HG02763 (cell line): Measurements from ENCODE around the gene CTNNBIP1.

Experiments used
- ATAC-seq: cut with Tn5 transposase; IDR thresholded peaks from one replicate; pipeline ENCODE4 v1.9.1; 2021; ENCODE audit warnings: mild to moderate bottlenecking, moderate library complexity; ENCODE audit not compliant: unreplicated experiment

Gene CTNNBIP1

GRCh38 chr1:9905010-9905409, 5.1 kb downstream of the CTNNBIP1 start:
- no peak for ATAC-seq

GRCh38 chr1:9904596-9904995, 5.5 kb downstream of the CTNNBIP1 start:
- no peak for ATAC-seq

GRCh38 chr1:9903801-9904527, 6.1 kb downstream of the CTNNBIP1 start:
- no peak for ATAC-seq

- no peak for ATAC-seq
Observed at GRCh38 chr1:9902060-9902452, 8.0 kb downstream of the CTNNBIP1 start.

- ATAC-seq = no peak
Observed at GRCh38 chr1:9901148-9902059, 8.7 kb downstream of the CTNNBIP1 start.

- ATAC-seq = no peak
Observed at GRCh38 chr1:9900142-9901043, 9.7 kb downstream of the CTNNBIP1 start.

GRCh38 chr1:9894115-9894514, 16.0 kb downstream of the CTNNBIP1 start:
- ATAC-seq = no peak

GRCh38 chr1:9892563-9893528, 17.2 kb downstream of the CTNNBIP1 start:
- ATAC-seq = no peak

GRCh38 chr1:9891207-9891606, 18.9 kb downstream of the CTNNBIP1 start:
- ATAC-seq = no peak

- no peak for ATAC-seq
Observed at GRCh38 chr1:9890224-9890731, 19.8 kb downstream of the CTNNBIP1 start.

- ATAC-seq = no peak
Observed at GRCh38 chr1:9889411-9889810, 20.7 kb downstream of the CTNNBIP1 start.

- ATAC-seq = no peak
Observed at GRCh38 chr1:9888886-9889285, 21.2 kb downstream of the CTNNBIP1 start.

- no peak for ATAC-seq
Observed at GRCh38 chr1:9887070-9887469, 23.0 kb downstream of the CTNNBIP1 start.

- ATAC-seq = no peak
Observed at GRCh38 chr1:9886092-9886742, 23.9 kb downstream of the CTNNBIP1 start.

- ATAC-seq = no peak
Observed at GRCh38 chr1:9884805-9885204, 25.3 kb downstream of the CTNNBIP1 start.

- ATAC-seq = no peak
Observed at GRCh38 chr1:9883585-9884449, 26.3 kb downstream of the CTNNBIP1 start.

- no peak for ATAC-seq
Observed at GRCh38 chr1:9882945-9883303, 27.1 kb downstream of the CTNNBIP1 start.

- no peak for ATAC-seq
Observed at GRCh38 chr1:9882296-9882944, 27.6 kb downstream of the CTNNBIP1 start.
